ENCODE data around the gene NUDT16L1. TPM values are rescaled to one million over a fixed set of nuclear protein-coding genes. Genes with fewer than 3 reads are reported as not detected.
A peak's percentile ranks its signal among the peaks of the same experiment; 100 is the strongest.

NUDT16L1 gene
- total and polyA plus RNA-seq, 2 of the 13 experiments (the other 11 are each of a cell fraction or from before 2014, with no cell fraction given): 28.0 to 40.5 TPM

GRCh38 chr16:4693956-4694641 is 737 bp downstream of the NUDT16L1 start (continued):
- 0 out of 2 replicates have a peak, but pooled peaks have one; percentile 11 for TF ChIP-seq ZBTB38 (CRISPR knock-in tag; IDR thresholded peaks at IDR 0.05)
- 0 out of 2 replicates have a peak, but pooled peaks have one; percentile 7 for TF ChIP-seq ZNF792 (CRISPR knock-in tag; IDR thresholded peaks at IDR 0.05)
- TF ChIP-seq MIXL1 (CRISPR knock-in tag; IDR thresholded peaks at IDR 0.05): no peak
- TF ChIP-seq AGO2 (optimal IDR thresholded peaks at IDR 0.05; ENCODE audit: low read depth, low read length): peak; percentile 68
- TF ChIP-seq ZSCAN29 (CRISPR knock-in tag; conservative IDR thresholded peaks at IDR 0.05): no peak
- TF ChIP-seq POGZ (CRISPR knock-in tag; IDR thresholded peaks at IDR 0.05): no peak
- TF ChIP-seq RORA (CRISPR knock-in tag; IDR thresholded peaks at IDR 0.05): no peak
- no peak for TF ChIP-seq TIGD3 (CRISPR knock-in tag; IDR thresholded peaks at IDR 0.05; ENCODE audit: borderline replicate concordance)
- TF ChIP-seq CREB3 (CRISPR knock-in tag; IDR thresholded peaks at IDR 0.05): no peak
- no peak for TF ChIP-seq PBX3 (CRISPR knock-in tag; IDR thresholded peaks at IDR 0.05; ENCODE audit: borderline replicate concordance)
- no peak for TF ChIP-seq ZNF12 (CRISPR knock-in tag; IDR thresholded peaks at IDR 0.05)

Measured in HepG2 (cell line).